H1 (cell line): ENCODE measurements around the gene RIT2. TPM values are rescaled to one million over a fixed set of nuclear protein-coding genes. Genes with fewer than 3 reads are reported as not detected.
A peak's percentile ranks its signal among the peaks of the same experiment; 100 is the strongest.

Experiments used
- ATF3 ChIP-seq: IDR thresholded peaks from 2 replicates; pipeline ENCODE4 v1.6.1; 2011; ENCODE audit warnings: low read depth, mild to moderate bottlenecking, low read length; ENCODE audit not compliant: insufficient read depth
- BACH1 ChIP-seq: IDR thresholded peaks from 2 replicates; pipeline ENCODE4 v1.6.1; 2012; ENCODE audit warnings: low read length, improper control_type of control experiment
- E2F6 ChIP-seq: IDR thresholded peaks from 2 replicates; pipeline ENCODE4 v1.6.1; 2012; ENCODE audit warnings: inconsistent platforms
- KDM5A ChIP-seq: fragments of 200-600 bp; IDR thresholded peaks from 2 replicates; pipeline ENCODE4 v1.7.1; 2012; ENCODE audit warnings: mild to moderate bottlenecking, low read length, inconsistent platforms, mixed read lengths
- NRF1 ChIP-seq: IDR thresholded peaks from 2 replicates; pipeline ENCODE4 v1.6.1; 2011; ENCODE audit warnings: mild to moderate bottlenecking, low read depth, low read length, improper control_type of control experiment
- RAD21 ChIP-seq, 2 experiments: IDR thresholded peaks in 1 of 2; conservative IDR thresholded peaks in 1 of 2; 2 replicates each; pipeline ENCODE4 v1.6.1; 2011; ENCODE audit warnings: low read depth in 2 of 2, low read length in 2 of 2, improper control_type of control experiment in 1 of 2, inconsistent platforms in 1 of 2, mild to moderate bottlenecking in 1 of 2, moderate library complexity in 1 of 2
- SIRT6 ChIP-seq: IDR thresholded peaks from one replicate; pipeline ENCODE4 v1.7.1; 2012; ENCODE audit warnings: low read length, inconsistent platforms
- SP1 ChIP-seq: IDR thresholded peaks from 2 replicates; pipeline ENCODE4 v1.6.1; 2011; ENCODE audit warnings: low read depth, low read length
- ZNF274 ChIP-seq: IDR thresholded peaks from 2 replicates; pipeline ENCODE4 v1.7.0; 2012; ENCODE audit warnings: low read length, borderline replicate concordance; ENCODE audit errors: extremely low read depth
- polyA plus RNA-seq, 7 experiments: library from polyadenylated mRNA; depleted of rRNA in 3 of 7; stranded (reverse) in 5 of 7; unstranded in 2 of 7; fragments of >200 nt in 5 of 7; fragments of 200-250 nt in 2 of 7; gene quantifications; 1 replicate in 5 of 7; 2 replicates in 1 of 7; 4 replicates in 1 of 7; pipeline versions ENCODE4 v1.2.1 to v1.2.3, GENCODE V29; 2011 to 2013; ENCODE audit warnings: missing spikeins in 2 of 7, mixed read lengths in 2 of 7
- total RNA-seq: library from RNA; stranded (reverse); fragmentation: NEBNext Ultra II Directional; extraction: Animal tissue kit (Norgen Biotek cat#: 25700); gene quantifications from 2 replicates; pipeline ENCODE4 v1.2.1, GENCODE V29; 2021

Gene RIT2
- total and polyA plus RNA-seq, 2 of the 8 experiments (the other 6 are each of a cell fraction or from before 2014, with no cell fraction given), result 0.67 to 3.2 TPM

GRCh38 chr18:42743373-42744138, 371.9 kb downstream of the RIT2 start (continued):
- TF ChIP-seq KDM5A (no peak), BACH1 (no peak), SP1 (0 out of 2 replicates have a peak, but pooled peaks have one; percentile 20), NRF1 (no peak), ATF3 (no peak), SIRT6 (no peak), RAD21 (IDR thresholded peaks at IDR 0.05 in 1 of 2, conservative IDR thresholded peaks at IDR 0.05 in 1 of 2; ENCODE audit: low read depth in 2 of 2, low read length in 2 of 2) (no peak), ZNF274 (no peak), E2F6 (no peak)
